Endodermal cell (in vitro differentiated cells): ENCODE measurements around the gene CSF1. TPM values are rescaled to one million over a fixed set of nuclear protein-coding genes. Genes with fewer than 3 reads are reported as not detected.

ENCODE experiments used
- DNase-seq: peaks from one replicate; pipeline ENCODE4 v3.0.0-alpha.2; 2017
- H3K27ac ChIP-seq: 2 replicates; pipeline ENCODE4 v1.5.1; 2013; ENCODE audit warnings: mild to moderate bottlenecking, low read depth, low read length, moderate library complexity
- H3K27me3 ChIP-seq: 2 replicates; pipeline ENCODE4 v1.6.1; 2013; ENCODE audit warnings: mild to moderate bottlenecking, low read length, moderate library complexity; ENCODE audit not compliant: insufficient read depth, control insufficient read depth, poor library complexity, severe bottlenecking
- H3K36me3 ChIP-seq: 2 replicates; pipeline ENCODE4 v1.7.0; 2013; ENCODE audit warnings: mild to moderate bottlenecking, low read length, moderate library complexity; ENCODE audit not compliant: control insufficient read depth, insufficient read depth
- H3K4me1 ChIP-seq: one replicate; pipeline ENCODE4 v1.7.0; 2013; ENCODE audit warnings: low read length; ENCODE audit not compliant: control insufficient read depth, insufficient read depth
- H3K4me3 ChIP-seq: 2 replicates; pipeline ENCODE4 v1.5.1; 2013; ENCODE audit warnings: mild to moderate bottlenecking, low read length, moderate library complexity
- H3K9ac ChIP-seq: 2 replicates; pipeline ENCODE4 v1.6.1; 2013; ENCODE audit warnings: mild to moderate bottlenecking, low read length, moderate library complexity; ENCODE audit not compliant: poor library complexity, severe bottlenecking; ENCODE audit errors: extremely low read depth
- H3K9me3 ChIP-seq: 2 replicates; pipeline ENCODE4 v1.6.1; 2013; ENCODE audit warnings: mild to moderate bottlenecking, low read length, moderate library complexity; ENCODE audit not compliant: control insufficient read depth
- H3K27ac Mint-ChIP-seq: 2 replicates; pipeline ENCODE4 v1.8.0; 2020; ENCODE audit warnings: mixed read lengths
- H3K27me3 Mint-ChIP-seq: 2 replicates; pipeline ENCODE4 v1.8.0; 2021; ENCODE audit warnings: mild to moderate bottlenecking, mixed read lengths; ENCODE audit not compliant: insufficient read depth
- H3K36me3 Mint-ChIP-seq: 2 replicates; pipeline ENCODE4 v1.8.0; 2020; ENCODE audit warnings: low read depth, mixed read lengths
- H3K4me1 Mint-ChIP-seq: 2 replicates; pipeline ENCODE4 v1.8.0; 2020; ENCODE audit warnings: mixed read lengths
- H3K4me3 Mint-ChIP-seq: 2 replicates; pipeline ENCODE4 v1.8.0; 2020; ENCODE audit warnings: mild to moderate bottlenecking, moderate library complexity, mixed read lengths
- H3K9me3 Mint-ChIP-seq: 2 replicates; pipeline ENCODE4 v1.8.0; 2020; ENCODE audit warnings: mild to moderate bottlenecking, mixed read lengths
- WGBS, 2 experiments: methylation state at CpG; one replicate each; pipeline versions ENCODE4 v1.1.5 to v1.1.7; 2013; ENCODE audit warnings: missing lambda C conversion rate in 2 of 2, mixed read lengths in 1 of 2; ENCODE audit not compliant: insufficient coverage in 1 of 2, insufficient read length in 1 of 2; 5-methylcytosine and 5-hydroxymethylcytosine counted together
- total RNA-seq, 2 donors: library from RNA; stranded (reverse); fragmentation: NEBNext Ultra II Directional in 1 of 2; extraction: Animal tissue kit (Norgen Biotek cat#: 25700) in 1 of 2; gene quantifications; 2 replicates in 1 of 2; 3 replicates in 1 of 2; pipeline ENCODE4 v1.2.1, GENCODE V29; 2021
- TF ChIP-seq, protein P1 (sequence below): fragments of 200-600 bp; sonication (generic); conservative IDR thresholded peaks from 2 replicates; pipeline ENCODE4 v1.5.0; 2021; ENCODE audit warnings: antibody characterized with exemption, mild to moderate bottlenecking

CSF1 gene
- total RNA-seq, 2 donors from 2014 or later = 1.0 to 2.1 TPM

DNA sequence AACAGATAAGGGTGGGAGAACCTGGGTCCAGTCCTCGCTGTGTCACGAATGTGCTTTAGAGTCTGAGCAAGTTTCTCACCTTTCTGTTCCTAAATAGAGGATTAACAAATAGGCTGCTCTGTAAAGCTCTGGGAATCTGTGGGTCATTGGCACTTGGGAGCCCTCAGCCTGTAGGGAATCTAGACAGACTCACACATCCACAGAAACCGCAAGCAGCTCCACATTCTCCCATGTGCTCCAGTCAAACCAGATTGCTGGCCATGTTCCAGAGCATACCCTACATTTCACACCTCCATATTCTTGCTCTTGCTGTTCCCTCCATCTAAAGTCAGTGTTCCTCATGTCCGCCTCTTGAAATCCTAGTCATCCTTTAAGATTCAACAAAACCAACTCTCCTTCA, 66.1 kb downstream of the CSF1 start:
- peaks cover 33% of the 10 kb centered on the region for H3K27me3 Mint-ChIP-seq
- WGBS, 2 experiments = 95 to 100% methylated on average over 4 of the region's 4 CpGs

DNA sequence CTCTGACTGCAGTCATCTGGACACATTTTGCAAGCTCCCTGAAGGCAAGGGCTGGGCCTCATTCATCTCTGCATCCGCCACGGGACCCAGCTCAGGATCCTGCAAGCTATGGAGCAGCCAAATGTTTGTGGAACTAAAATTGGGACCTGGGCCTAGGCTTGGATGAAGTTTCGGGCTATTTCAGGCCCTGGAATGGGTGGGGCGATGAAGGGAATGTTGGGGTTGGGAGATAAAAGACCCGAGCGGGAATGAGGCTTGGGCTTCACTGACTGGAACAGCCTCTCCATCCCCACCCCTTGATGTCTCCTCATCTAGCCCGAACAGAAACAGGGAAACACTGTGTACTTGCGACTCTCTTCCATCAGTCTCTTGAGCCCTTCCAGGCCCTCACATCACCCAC, 66.6 kb downstream of the CSF1 start:
- Histone ChIP-seq H3K36me3 (no peaks in the 10 kb centered on the region), H3K4me1 (no peaks in the 10 kb centered on the region), H3K27ac (no peak overlapping the region), H3K4me3 (no peak overlapping the region), H3K27me3 (no peaks in the 10 kb centered on the region), H3K9me3 (no peaks in the 10 kb centered on the region), H3K9ac (no peak overlapping the region)
- TF ChIP-seq, protein P1, sequence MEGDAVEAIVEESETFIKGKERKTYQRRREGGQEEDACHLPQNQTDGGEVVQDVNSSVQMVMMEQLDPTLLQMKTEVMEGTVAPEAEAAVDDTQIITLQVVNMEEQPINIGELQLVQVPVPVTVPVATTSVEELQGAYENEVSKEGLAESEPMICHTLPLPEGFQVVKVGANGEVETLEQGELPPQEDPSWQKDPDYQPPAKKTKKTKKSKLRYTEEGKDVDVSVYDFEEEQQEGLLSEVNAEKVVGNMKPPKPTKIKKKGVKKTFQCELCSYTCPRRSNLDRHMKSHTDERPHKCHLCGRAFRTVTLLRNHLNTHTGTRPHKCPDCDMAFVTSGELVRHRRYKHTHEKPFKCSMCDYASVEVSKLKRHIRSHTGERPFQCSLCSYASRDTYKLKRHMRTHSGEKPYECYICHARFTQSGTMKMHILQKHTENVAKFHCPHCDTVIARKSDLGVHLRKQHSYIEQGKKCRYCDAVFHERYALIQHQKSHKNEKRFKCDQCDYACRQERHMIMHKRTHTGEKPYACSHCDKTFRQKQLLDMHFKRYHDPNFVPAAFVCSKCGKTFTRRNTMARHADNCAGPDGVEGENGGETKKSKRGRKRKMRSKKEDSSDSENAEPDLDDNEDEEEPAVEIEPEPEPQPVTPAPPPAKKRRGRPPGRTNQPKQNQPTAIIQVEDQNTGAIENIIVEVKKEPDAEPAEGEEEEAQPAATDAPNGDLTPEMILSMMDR = no peak
- 92 to 100% methylated on average over 6 to 8 of the region's 8 CpGs for WGBS, 2 experiments
- no peak for DNase-seq
- Mint-ChIP-seq H3K9me3 (no peaks in the 10 kb centered on the region), H3K27me3 (peaks cover 36% of the 10 kb centered on the region), H3K4me3 (no peak overlapping the region), H3K36me3 (no peaks in the 10 kb centered on the region), H3K27ac (no peak overlapping the region), H3K4me1 (peaks cover 10% of the 10 kb centered on the region)

More for the DNA sequence above, 66.1 kb downstream of the CSF1 start:
- no peaks in the 10 kb centered on the region for H3K36me3 Mint-ChIP-seq
- Histone ChIP-seq H3K4me1 (no peaks in the 10 kb centered on the region), H3K27ac (no peak overlapping the region), H3K9me3 (no peaks in the 10 kb centered on the region), H3K27me3 (no peaks in the 10 kb centered on the region), H3K36me3 (no peaks in the 10 kb centered on the region), H3K4me3 (no peak overlapping the region), H3K9ac (no peak overlapping the region)
- DNase-seq = no peak
- H3K4me3 Mint-ChIP-seq = no peak overlapping the region
- peaks cover 10% of the 10 kb centered on the region for H3K4me1 Mint-ChIP-seq
- TF ChIP-seq, protein P1 = no peak
- no peaks in the 10 kb centered on the region for H3K9me3 Mint-ChIP-seq
- no peak overlapping the region for H3K27ac Mint-ChIP-seq

DNA sequence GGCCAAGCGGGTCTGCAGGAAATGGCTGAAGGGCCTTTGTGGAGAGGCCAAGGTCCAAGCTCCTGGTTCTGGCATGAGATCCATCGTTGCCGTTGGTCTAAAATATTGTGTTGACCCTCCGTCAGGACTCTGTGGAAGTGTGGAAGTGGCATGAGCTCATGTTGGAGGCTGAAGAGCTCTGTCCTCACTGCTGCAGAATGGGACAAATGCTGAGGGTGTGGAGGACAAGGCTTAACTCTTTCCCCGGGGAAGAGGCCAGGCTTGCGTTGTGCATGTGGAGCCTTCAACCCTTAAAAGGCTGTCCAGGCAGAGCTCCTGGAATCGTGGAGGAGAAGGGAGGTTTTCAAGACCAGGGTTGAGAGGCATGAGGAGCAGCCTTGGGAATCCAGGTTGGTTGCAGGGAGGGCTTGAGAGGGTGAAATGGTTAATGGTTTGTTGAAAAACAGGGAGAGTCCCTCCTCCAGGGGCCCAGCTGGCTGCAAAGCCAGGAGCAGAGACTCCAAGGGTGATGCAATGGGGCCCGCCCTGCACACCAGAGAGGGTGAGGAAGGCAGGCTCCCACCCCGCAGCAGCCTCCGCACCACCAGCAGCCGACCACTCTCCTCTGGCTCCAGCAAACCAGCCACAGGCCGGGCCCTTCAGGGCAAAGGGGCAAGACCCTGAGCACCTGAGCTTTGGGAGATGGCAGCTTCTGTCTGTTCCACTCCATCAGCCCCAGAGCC, 67.2 kb downstream of the CSF1 start:
- 93 to 97% methylated on average over 7 to 12 of the region's 12 CpGs for WGBS, 2 experiments
- no peak for DNase-seq

More for the DNA sequence above, 67.2 kb downstream of the CSF1 start:
- Histone ChIP-seq H3K36me3 (no peaks in the 10 kb centered on the region), H3K4me1 (no peaks in the 10 kb centered on the region), H3K9ac (no peak overlapping the region), H3K27me3 (no peaks in the 10 kb centered on the region), H3K9me3 (no peaks in the 10 kb centered on the region), H3K27ac (no peak overlapping the region), H3K4me3 (no peak overlapping the region)
- Mint-ChIP-seq H3K27ac (no peak overlapping the region), H3K27me3 (peaks cover 35% of the 10 kb centered on the region), H3K36me3 (no peaks in the 10 kb centered on the region), H3K4me1 (peaks cover 10% of the 10 kb centered on the region), H3K9me3 (no peaks in the 10 kb centered on the region), H3K4me3 (no peak overlapping the region)
- TF ChIP-seq, protein P1 = no peak
